Liver (tissue), 9 donors: ENCODE results near the gene KMT5B. TPM values are rescaled to one million over a fixed set of nuclear protein-coding genes. Genes with fewer than 3 reads are reported as not detected.

Experiments
- DNase-seq: peaks from one replicate; pipeline ENCODE4 v3.0.0-alpha.2; 2017; ENCODE audit warnings: low spot score
- H3K27ac ChIP-seq, 2 donors: one replicate each; pipeline ENCODE4 v1.7.0; 2013; ENCODE audit warnings: inconsistent platforms in 2 of 2, low read length in 2 of 2, control low read depth in 1 of 2, low read depth in 1 of 2, mild to moderate bottlenecking in 1 of 2
- H3K27me3 ChIP-seq, 4 donors: one replicate each; pipeline versions ENCODE4 v1.6.1 to v1.7.0; 2013; ENCODE audit warnings: low read length in 3 of 4, inconsistent platforms in 1 of 4, mild to moderate bottlenecking in 1 of 4, moderate library complexity in 1 of 4; ENCODE audit not compliant: control insufficient read depth in 4 of 4, insufficient read depth in 4 of 4
- H3K36me3 ChIP-seq, 4 donors: one replicate each; pipeline versions ENCODE4 v1.6.1 to v1.7.0; 2013; ENCODE audit warnings: low read length in 3 of 4, mild to moderate bottlenecking in 3 of 4, low read depth in 1 of 4, moderate library complexity in 1 of 4; ENCODE audit not compliant: control insufficient read depth in 4 of 4, insufficient read depth in 3 of 4
- H3K4me1 ChIP-seq, 4 donors: one replicate each; pipeline versions ENCODE4 v1.6.1 to v1.7.0; 2013; ENCODE audit warnings: low read length in 3 of 4, mild to moderate bottlenecking in 3 of 4, moderate library complexity in 1 of 4; ENCODE audit not compliant: control insufficient read depth in 4 of 4, insufficient read depth in 4 of 4
- H3K4me3 ChIP-seq, 3 donors: one replicate each; pipeline versions ENCODE4 v1.6.1 to v1.7.0; 2013; ENCODE audit warnings: low read length in 3 of 3, control low read depth in 1 of 3, low read depth in 1 of 3, mild to moderate bottlenecking in 1 of 3
- H3K9ac ChIP-seq, 2 donors: one replicate each; pipeline ENCODE4 v1.7.0; 2013; ENCODE audit warnings: low read length in 2 of 2, mild to moderate bottlenecking in 2 of 2, moderate library complexity in 2 of 2, control low read depth in 1 of 2, low read depth in 1 of 2
- H3K9me3 ChIP-seq, 4 donors: one replicate each; pipeline versions ENCODE4 v1.6.1 to v1.7.0; 2013; ENCODE audit warnings: low read length in 3 of 4; ENCODE audit not compliant: control insufficient read depth in 4 of 4
- EGR1 ChIP-seq, 2 donors: IDR thresholded peaks; 2 replicates each; pipeline ENCODE4 v1.6.1; 2016 to 2018; ENCODE audit warnings: antibody characterized with exemption in 2 of 2, low read depth in 2 of 2
- FOXA1 ChIP-seq: IDR thresholded peaks from 2 replicates; pipeline ENCODE4 v1.6.1; 2016; ENCODE audit warnings: antibody characterized with exemption
- FOXA2 ChIP-seq: IDR thresholded peaks from 2 replicates; pipeline ENCODE4 v1.6.1; 2016; ENCODE audit warnings: antibody characterized with exemption
- GABPA ChIP-seq, 2 donors: IDR thresholded peaks in 1 of 2; conservative IDR thresholded peaks in 1 of 2; 2 replicates each; pipeline ENCODE4 v1.6.1; 2016; ENCODE audit warnings: antibody characterized with exemption in 2 of 2, mild to moderate bottlenecking in 1 of 2, moderate library complexity in 1 of 2
- HNF4A ChIP-seq, 2 donors: conservative IDR thresholded peaks; 2 replicates each; pipeline ENCODE4 v1.6.1; 2016; ENCODE audit warnings: antibody characterized with exemption in 2 of 2, mild to moderate bottlenecking in 2 of 2
- HNF4G ChIP-seq: IDR thresholded peaks from 2 replicates; pipeline ENCODE4 v1.6.1; 2016; ENCODE audit warnings: antibody characterized with exemption
- JUND ChIP-seq, 2 donors: IDR thresholded peaks; 2 replicates each; pipeline ENCODE4 v1.6.1; 2016; ENCODE audit warnings: antibody characterized with exemption in 2 of 2
- MAX ChIP-seq: IDR thresholded peaks from 2 replicates; pipeline ENCODE4 v1.6.1; 2016; ENCODE audit warnings: antibody characterized with exemption
- NR2F2 ChIP-seq: IDR thresholded peaks from 2 replicates; pipeline ENCODE4 v1.6.1; 2016; ENCODE audit warnings: antibody characterized with exemption
- RAD21 ChIP-seq, 2 donors: IDR thresholded peaks; 2 replicates each; pipeline ENCODE4 v1.6.1; 2016; ENCODE audit warnings: antibody characterized with exemption in 2 of 2, mild to moderate bottlenecking in 2 of 2
- RXRA ChIP-seq, 2 donors: IDR thresholded peaks; 2 replicates each; pipeline ENCODE4 v1.6.1; 2017 to 2018; ENCODE audit warnings: antibody characterized with exemption in 2 of 2, mild to moderate bottlenecking in 1 of 2
- YY1 ChIP-seq: IDR thresholded peaks from 2 replicates; pipeline ENCODE4 v1.6.1; 2016; ENCODE audit warnings: antibody characterized with exemption, mild to moderate bottlenecking
- ZBTB33 ChIP-seq: IDR thresholded peaks from 2 replicates; pipeline ENCODE4 v1.6.1; 2016; ENCODE audit warnings: antibody characterized with exemption
- WGBS: extraction: QIAGEN DNeasy Blood & Tissue Kit; methylation state at CpG from one replicate; pipeline ENCODE4 v1.1.7; 2013; 5-methylcytosine and 5-hydroxymethylcytosine counted together
- polyA plus RNA-seq, 2 donors: library from polyadenylated mRNA; stranded (reverse) in 1 of 2; unstranded in 1 of 2; fragments of 200-250 nt in 1 of 2; fragments of >200 nt in 1 of 2; fragmentation: Nextera tagmentation in 1 of 2; extraction: Ambion mirVana in 1 of 2; gene quantifications; one replicate each; pipeline versions ENCODE4 v1.2.1 to v1.2.3, GENCODE V29; 2013 to 2015
- total RNA-seq, 2 donors: library from RNA; depleted of rRNA; stranded (reverse); fragments of >200 nt; gene quantifications; one replicate each; pipeline ENCODE4 v1.2.3, GENCODE V29; 2014
- TF ChIP-seq, protein P1 (sequence below): fragments of 150-350 bp; IDR thresholded peaks from 2 replicates; pipeline ENCODE4 v1.5.1; 2017; ENCODE audit warnings: improper control_type of control experiment, low read depth, low read length; ENCODE audit not compliant: missing input control
- TF ChIP-seq, protein P2 (sequence below): IDR thresholded peaks from 2 replicates; pipeline ENCODE4 v1.6.1; 2016; ENCODE audit warnings: antibody characterized with exemption
- TF ChIP-seq, protein P3 (sequence below): IDR thresholded peaks from 2 replicates; pipeline ENCODE4 v1.6.1; 2016; ENCODE audit warnings: antibody characterized with exemption, mild to moderate bottlenecking
- donor health status: healthy.
- donor health status: healthy.
- donor health status: healthy.
- donor health status: healthy.
- donor health status: healthy.

Gene KMT5B
- total and polyA plus RNA-seq, 4 donors, result 8.7 to 33.8 (median 14.8) TPM

GRCh38 chr11:68206211-68206610, 6.9 kb downstream of the KMT5B start:
- Histone ChIP-seq H3K9me3 (no peaks in the 10 kb centered on the region), H3K9ac (no peak overlapping the region), H3K27me3 (no peaks in the 10 kb centered on the region), H3K36me3 (no peaks in the 10 kb centered on the region), H3K27ac (peak overlapping the region in 1 of 2 donors; percentile 5), H3K4me3 (no peak overlapping the region), H3K4me1 (peaks cover 9 to 64% (median 32%) of the 10 kb centered on the region in 4 donors)
- DNase-seq, result no peak
- TF ChIP-seq, protein P1, sequence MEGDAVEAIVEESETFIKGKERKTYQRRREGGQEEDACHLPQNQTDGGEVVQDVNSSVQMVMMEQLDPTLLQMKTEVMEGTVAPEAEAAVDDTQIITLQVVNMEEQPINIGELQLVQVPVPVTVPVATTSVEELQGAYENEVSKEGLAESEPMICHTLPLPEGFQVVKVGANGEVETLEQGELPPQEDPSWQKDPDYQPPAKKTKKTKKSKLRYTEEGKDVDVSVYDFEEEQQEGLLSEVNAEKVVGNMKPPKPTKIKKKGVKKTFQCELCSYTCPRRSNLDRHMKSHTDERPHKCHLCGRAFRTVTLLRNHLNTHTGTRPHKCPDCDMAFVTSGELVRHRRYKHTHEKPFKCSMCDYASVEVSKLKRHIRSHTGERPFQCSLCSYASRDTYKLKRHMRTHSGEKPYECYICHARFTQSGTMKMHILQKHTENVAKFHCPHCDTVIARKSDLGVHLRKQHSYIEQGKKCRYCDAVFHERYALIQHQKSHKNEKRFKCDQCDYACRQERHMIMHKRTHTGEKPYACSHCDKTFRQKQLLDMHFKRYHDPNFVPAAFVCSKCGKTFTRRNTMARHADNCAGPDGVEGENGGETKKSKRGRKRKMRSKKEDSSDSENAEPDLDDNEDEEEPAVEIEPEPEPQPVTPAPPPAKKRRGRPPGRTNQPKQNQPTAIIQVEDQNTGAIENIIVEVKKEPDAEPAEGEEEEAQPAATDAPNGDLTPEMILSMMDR, result peak; percentile 76
- TF ChIP-seq RAD21 (IDR thresholded peaks at IDR 0.05) (peak; percentile 86 to 88), FOXA2 (no peak)
- WGBS, result 36% methylated on average over 5 of the region's 5 CpGs

DNA sequence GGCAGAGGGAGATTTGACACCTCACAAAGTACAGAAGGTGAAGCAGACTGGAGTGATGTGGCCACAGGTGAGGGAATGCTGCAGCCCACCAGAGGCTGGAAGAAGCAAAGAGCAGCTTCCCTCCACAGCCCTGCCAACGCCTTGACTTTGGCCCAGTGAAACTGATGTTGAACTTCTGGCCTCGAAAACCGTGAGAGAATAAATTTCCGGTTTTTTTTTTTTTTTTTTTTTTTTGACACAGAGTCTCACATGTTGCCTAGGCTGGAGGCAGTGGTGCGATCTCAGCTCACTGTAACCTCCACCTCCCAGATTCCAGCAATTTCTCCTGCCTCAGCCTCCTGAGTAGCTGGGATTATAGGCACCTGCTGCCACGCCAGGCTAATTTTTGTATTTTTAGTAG, 8.7 kb downstream of the KMT5B start:
- H3K36me3 ChIP-seq, result no peaks in the 10 kb centered on the region
- H3K4me1 ChIP-seq, result peaks cover 8 to 51% (median 26%) of the 10 kb centered on the region in 4 donors
- H3K9me3 ChIP-seq, result no peaks in the 10 kb centered on the region
- WGBS, result 38% methylated on average over 6 of the region's 6 CpGs
- H3K27ac ChIP-seq, result no peak overlapping the region
- no peaks in the 10 kb centered on the region for H3K27me3 ChIP-seq
- no peak overlapping the region for H3K9ac ChIP-seq
- no peak overlapping the region for H3K4me3 ChIP-seq
- TF ChIP-seq, protein P1, result no peak
- TF ChIP-seq JUND (IDR thresholded peaks at IDR 0.05), result no peak
- TF ChIP-seq ZBTB33, result no peak
- no peak for TF ChIP-seq EGR1 (IDR thresholded peaks at IDR 0.05; ENCODE audit: low read depth in 2 of 2)
- TF ChIP-seq, protein P2, sequence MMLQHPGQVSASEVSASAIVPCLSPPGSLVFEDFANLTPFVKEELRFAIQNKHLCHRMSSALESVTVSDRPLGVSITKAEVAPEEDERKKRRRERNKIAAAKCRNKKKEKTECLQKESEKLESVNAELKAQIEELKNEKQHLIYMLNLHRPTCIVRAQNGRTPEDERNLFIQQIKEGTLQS, result no peak
- TF ChIP-seq NR2F2, result no peak
- no peak for TF ChIP-seq FOXA1
- TF ChIP-seq MAX, result no peak
- TF ChIP-seq RXRA (IDR thresholded peaks at IDR 0.05), result no peak
- no peak for TF ChIP-seq HNF4A (conservative IDR thresholded peaks at IDR 0.05)
- no peak for TF ChIP-seq RAD21 (IDR thresholded peaks at IDR 0.05)
- TF ChIP-seq YY1, result no peak
- TF ChIP-seq HNF4G, result no peak
- no peak for TF ChIP-seq GABPA (IDR thresholded peaks at IDR 0.05 in 1 of 2, conservative IDR thresholded peaks at IDR 0.05 in 1 of 2)
- no peak for TF ChIP-seq FOXA2
- TF ChIP-seq, protein P3, sequence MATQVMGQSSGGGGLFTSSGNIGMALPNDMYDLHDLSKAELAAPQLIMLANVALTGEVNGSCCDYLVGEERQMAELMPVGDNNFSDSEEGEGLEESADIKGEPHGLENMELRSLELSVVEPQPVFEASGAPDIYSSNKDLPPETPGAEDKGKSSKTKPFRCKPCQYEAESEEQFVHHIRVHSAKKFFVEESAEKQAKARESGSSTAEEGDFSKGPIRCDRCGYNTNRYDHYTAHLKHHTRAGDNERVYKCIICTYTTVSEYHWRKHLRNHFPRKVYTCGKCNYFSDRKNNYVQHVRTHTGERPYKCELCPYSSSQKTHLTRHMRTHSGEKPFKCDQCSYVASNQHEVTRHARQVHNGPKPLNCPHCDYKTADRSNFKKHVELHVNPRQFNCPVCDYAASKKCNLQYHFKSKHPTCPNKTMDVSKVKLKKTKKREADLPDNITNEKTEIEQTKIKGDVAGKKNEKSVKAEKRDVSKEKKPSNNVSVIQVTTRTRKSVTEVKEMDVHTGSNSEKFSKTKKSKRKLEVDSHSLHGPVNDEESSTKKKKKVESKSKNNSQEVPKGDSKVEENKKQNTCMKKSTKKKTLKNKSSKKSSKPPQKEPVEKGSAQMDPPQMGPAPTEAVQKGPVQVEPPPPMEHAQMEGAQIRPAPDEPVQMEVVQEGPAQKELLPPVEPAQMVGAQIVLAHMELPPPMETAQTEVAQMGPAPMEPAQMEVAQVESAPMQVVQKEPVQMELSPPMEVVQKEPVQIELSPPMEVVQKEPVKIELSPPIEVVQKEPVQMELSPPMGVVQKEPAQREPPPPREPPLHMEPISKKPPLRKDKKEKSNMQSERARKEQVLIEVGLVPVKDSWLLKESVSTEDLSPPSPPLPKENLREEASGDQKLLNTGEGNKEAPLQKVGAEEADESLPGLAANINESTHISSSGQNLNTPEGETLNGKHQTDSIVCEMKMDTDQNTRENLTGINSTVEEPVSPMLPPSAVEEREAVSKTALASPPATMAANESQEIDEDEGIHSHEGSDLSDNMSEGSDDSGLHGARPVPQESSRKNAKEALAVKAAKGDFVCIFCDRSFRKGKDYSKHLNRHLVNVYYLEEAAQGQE, result no peak
- no peak for DNase-seq
